DOHH2 (cell line): ENCODE results near the gene HASPIN.
A peak's percentile ranks its signal among the peaks of the same experiment; 100 is the strongest.

ENCODE experiments used
- H3F3A ChIP-seq: fragments of 200-600 bp; sonication (generic), shearing (Covaris generic); 2 replicates; pipeline ENCODE4 v1.6.0; 2016; ENCODE audit warnings: antibody characterized with exemption, mild to moderate bottlenecking; ENCODE audit not compliant: control insufficient read depth, insufficient read depth
- H3K27ac ChIP-seq: fragments of 200-600 bp; sonication (generic); 2 replicates; pipeline ENCODE4 v1.5.1; 2014; ENCODE audit warnings: low read depth, mild to moderate bottlenecking, low read length, moderate library complexity
- H3K27me3 ChIP-seq: fragments of 200-600 bp; sonication (generic); 2 replicates; pipeline ENCODE4 v1.6.1; 2014; ENCODE audit warnings: mild to moderate bottlenecking, low read length, mixed read lengths; ENCODE audit not compliant: control insufficient read depth
- H3K36me3 ChIP-seq: fragments of 200-600 bp; sonication (generic); 2 replicates; pipeline ENCODE4 v1.6.1; 2014; ENCODE audit warnings: mild to moderate bottlenecking, low read length, moderate library complexity, mixed read lengths; ENCODE audit not compliant: control insufficient read depth
- H3K4me1 ChIP-seq: fragments of 200-600 bp; sonication (generic); 2 replicates; pipeline ENCODE4 v1.6.1; 2014; ENCODE audit warnings: mild to moderate bottlenecking, low read length, mixed read lengths; ENCODE audit not compliant: control insufficient read depth
- H3K4me2 ChIP-seq: fragments of 200-600 bp; sonication (generic); 2 replicates; pipeline ENCODE4 v1.6.0; 2014; ENCODE audit warnings: mild to moderate bottlenecking, low read length, moderate library complexity
- H3K4me3 ChIP-seq: fragments of 200-600 bp; sonication (generic); 2 replicates; pipeline ENCODE4 v1.5.1; 2014; ENCODE audit warnings: mild to moderate bottlenecking, low read length, mixed read lengths
- H3K79me2 ChIP-seq: fragments of 200-600 bp; sonication (generic); 2 replicates; pipeline ENCODE4 v1.6.1; 2014; ENCODE audit warnings: mild to moderate bottlenecking, low read length, mixed read lengths; ENCODE audit not compliant: control insufficient read depth
- H3K9me2 ChIP-seq: fragments of 200-600 bp; sonication (generic); replicated peaks from 2 replicates; pipeline ENCODE4 v1.6.1; 2014; ENCODE audit warnings: mild to moderate bottlenecking, low read length, mixed read lengths; ENCODE audit not compliant: control insufficient read depth
- H3K9me3 ChIP-seq: fragments of 200-600 bp; sonication (generic); 2 replicates; pipeline ENCODE4 v1.6.1; 2014; ENCODE audit warnings: antibody characterized with exemption, low read length, mixed read lengths; ENCODE audit not compliant: control insufficient read depth, insufficient read depth
- H4K20me1 ChIP-seq: fragments of 200-600 bp; sonication (generic); 2 replicates; pipeline ENCODE4 v1.6.0; 2014; ENCODE audit warnings: low read depth, mild to moderate bottlenecking, antibody characterized with exemption, low read length, moderate library complexity; ENCODE audit not compliant: control insufficient read depth, insufficient read depth
- CTCF ChIP-seq: fragments of 200-600 bp; sonication (generic); IDR thresholded peaks from one replicate; pipeline ENCODE4 v1.5.1; 2014; ENCODE audit warnings: antibody characterized with exemption, mild to moderate bottlenecking, low read depth, low read length; ENCODE audit not compliant: poor library complexity, severe bottlenecking
- EZH2phosphoT487 ChIP-seq: fragments of 200-600 bp; sonication (generic); IDR thresholded peaks from 2 replicates; pipeline ENCODE4 v1.6.1; 2017; ENCODE audit warnings: borderline replicate concordance, mild to moderate bottlenecking, antibody characterized with exemption, low read length, moderate library complexity, mixed read lengths

The HASPIN gene

GRCh38 chr17:3692346-3692745 is 31.4 kb upstream of the HASPIN start:
- peaks cover 71% of the 10 kb centered on the region for H3K4me1 ChIP-seq
- H4K20me1 ChIP-seq, result peaks cover 5% of the 10 kb centered on the region; the same call in 1 of the 2 replicates
- no peaks in the 10 kb centered on the region for H3K27me3 ChIP-seq
- peaks cover 11% of the 10 kb centered on the region for H3F3A ChIP-seq
- peak overlapping the region; percentile 49 for H3K27ac ChIP-seq
- H3K9me2 ChIP-seq, result no peaks in the 10 kb centered on the region
- peaks cover 71% of the 10 kb centered on the region for H3K79me2 ChIP-seq
- H3K4me2 ChIP-seq, result peak overlapping the region; percentile 57
- peaks cover 63% of the 10 kb centered on the region for H3K36me3 ChIP-seq
- H3K9me3 ChIP-seq, result no peaks in the 10 kb centered on the region
- H3K4me3 ChIP-seq, result peak overlapping the region; percentile 71
- TF ChIP-seq CTCF (peak; percentile 44), EZH2phosphoT487 (no peak)

- Histone ChIP-seq H3F3A (peaks cover 9% of the 10 kb centered on the region), H3K4me3 (peak overlapping the region; percentile 71), H4K20me1 (peaks cover 5% of the 10 kb centered on the region; the same call in 1 of the 2 replicates), H3K4me1 (peaks cover 67% of the 10 kb centered on the region), H3K9me3 (peaks cover 1% of the 10 kb centered on the region), H3K79me2 (peaks cover 71% of the 10 kb centered on the region), H3K9me2 (no peaks in the 10 kb centered on the region), H3K27ac (peak overlapping the region; percentile 49), H3K36me3 (peaks cover 61% of the 10 kb centered on the region), H3K27me3 (no peaks in the 10 kb centered on the region), H3K4me2 (peak overlapping the region; percentile 57)
- TF ChIP-seq EZH2phosphoT487 (no peak), CTCF (no peak)
These were observed 30.6 kb upstream of the HASPIN start for GRCh38 chr17:3693141-3693540.

- peaks cover 60% of the 10 kb centered on the region for H3K4me1 ChIP-seq
- no peak for TF ChIP-seq EZH2phosphoT487
- TF ChIP-seq CTCF, result no peak
- peak overlapping the region; percentile 92 for H3K4me3 ChIP-seq
- peaks cover 2% of the 10 kb centered on the region; the same call in 1 of the 2 replicates for H3F3A ChIP-seq
- peaks cover 68% of the 10 kb centered on the region for H3K79me2 ChIP-seq
- peaks cover 5% of the 10 kb centered on the region for H3K9me3 ChIP-seq
- H3K27ac ChIP-seq, result peak overlapping the region; percentile 82
- no peaks in the 10 kb centered on the region for H3K9me2 ChIP-seq
- H3K4me2 ChIP-seq, result peak overlapping the region; percentile 85
- H4K20me1 ChIP-seq, result peaks cover 5% of the 10 kb centered on the region; the same call in 1 of the 2 replicates
- H3K36me3 ChIP-seq, result peaks cover 54% of the 10 kb centered on the region
- no peaks in the 10 kb centered on the region for H3K27me3 ChIP-seq
These were observed 29.9 kb upstream of the HASPIN start for GRCh38 chr17:3693829-3694231.
